ENCODE results near the gene TTC34. TPM values are rescaled to one million over a fixed set of nuclear protein-coding genes. Genes with fewer than 3 reads are reported as not detected.

Gene TTC34
- polyA plus RNA-seq, 1 donor (not counting 4 experiments of a cell fraction or from before 2014, with no cell fraction given): 0.04 TPM

DNA sequence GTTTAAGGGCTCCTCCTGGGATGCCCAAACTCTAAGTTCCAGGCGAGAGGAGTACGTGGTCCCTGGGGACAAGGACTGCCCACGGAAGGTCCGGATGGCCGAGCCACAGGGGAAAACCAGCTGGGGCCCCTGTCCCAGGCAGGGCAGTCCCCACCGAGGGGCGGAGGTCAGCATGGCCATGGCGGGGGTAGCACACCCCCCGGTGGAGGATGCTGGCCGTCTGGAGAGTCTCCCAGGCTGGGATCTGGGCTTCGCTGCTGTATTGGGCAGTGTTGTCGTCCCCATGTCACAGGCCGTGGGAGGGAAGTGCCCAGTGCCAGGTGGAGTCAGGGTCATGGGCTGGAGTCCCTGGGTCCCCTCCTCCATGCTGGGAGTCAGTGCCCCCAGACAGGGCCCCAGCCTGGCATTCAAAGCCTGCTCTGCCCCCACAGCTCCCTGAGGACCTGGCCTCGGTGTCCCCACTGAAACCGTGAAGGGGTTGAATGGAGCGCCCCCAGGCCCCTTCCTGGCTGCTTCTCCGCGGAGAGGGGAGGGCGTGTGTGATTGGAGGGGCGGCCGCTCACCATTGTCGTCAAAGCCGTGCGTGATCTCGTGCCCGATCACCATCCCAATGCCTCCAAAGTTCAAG is 208.1 kb downstream of the TTC34 start:
- Histone ChIP-seq H3K4me1 (ENCODE audit: control insufficient read depth, extremely low read depth, insufficient read depth, low read length) (no peaks in the 10 kb centered on the region), H2AFZ (ENCODE audit: control insufficient read depth, low read length) (no peak overlapping the region), H3K9me3 (ENCODE audit: control insufficient read depth, low read depth, low read length) (no peaks in the 10 kb centered on the region), H3K79me2 (ENCODE audit: control insufficient read depth, insufficient read depth, low read length) (no peaks in the 10 kb centered on the region), H3K9me1 (ENCODE audit: control insufficient read depth, extremely low read depth, insufficient read depth, low read length) (no peaks in the 10 kb centered on the region), H3K27ac (ENCODE audit: control insufficient read depth, insufficient read depth, low read length) (no peak overlapping the region), H3K36me3 (ENCODE audit: control insufficient read depth in 2 of 2, extremely low read depth in 1 of 2, insufficient read depth in 2 of 2, low read length in 2 of 2) (no peaks in the 10 kb centered on the region), H4K20me1 (ENCODE audit: control insufficient read depth, extremely low read depth, insufficient read depth, low read length) (no peaks in the 10 kb centered on the region), H3K4me2 (ENCODE audit: control insufficient read depth, extremely low read depth, insufficient read depth, low read depth, low read length) (no peak overlapping the region), H3K27me3 (ENCODE audit: control insufficient read depth, extremely low read depth, insufficient read depth, low read length) (no peaks in the 10 kb centered on the region), H3K4me3 (ENCODE audit: control insufficient read depth in 2 of 3, extremely low read depth in 1 of 3, insufficient read depth in 2 of 3, low read depth in 1 of 3, low read length in 3 of 3) (no peak overlapping the region), H3K9ac (ENCODE audit: control insufficient read depth, extremely low read depth, insufficient read depth, low read length) (no peak overlapping the region)
- dilution Hi-C loops (cut with MboI; ENCODE audit: extremely low pct_ligation_motif_present, low sequenced_read_pairs): no loop called here
- TF ChIP-seq, protein P1, sequence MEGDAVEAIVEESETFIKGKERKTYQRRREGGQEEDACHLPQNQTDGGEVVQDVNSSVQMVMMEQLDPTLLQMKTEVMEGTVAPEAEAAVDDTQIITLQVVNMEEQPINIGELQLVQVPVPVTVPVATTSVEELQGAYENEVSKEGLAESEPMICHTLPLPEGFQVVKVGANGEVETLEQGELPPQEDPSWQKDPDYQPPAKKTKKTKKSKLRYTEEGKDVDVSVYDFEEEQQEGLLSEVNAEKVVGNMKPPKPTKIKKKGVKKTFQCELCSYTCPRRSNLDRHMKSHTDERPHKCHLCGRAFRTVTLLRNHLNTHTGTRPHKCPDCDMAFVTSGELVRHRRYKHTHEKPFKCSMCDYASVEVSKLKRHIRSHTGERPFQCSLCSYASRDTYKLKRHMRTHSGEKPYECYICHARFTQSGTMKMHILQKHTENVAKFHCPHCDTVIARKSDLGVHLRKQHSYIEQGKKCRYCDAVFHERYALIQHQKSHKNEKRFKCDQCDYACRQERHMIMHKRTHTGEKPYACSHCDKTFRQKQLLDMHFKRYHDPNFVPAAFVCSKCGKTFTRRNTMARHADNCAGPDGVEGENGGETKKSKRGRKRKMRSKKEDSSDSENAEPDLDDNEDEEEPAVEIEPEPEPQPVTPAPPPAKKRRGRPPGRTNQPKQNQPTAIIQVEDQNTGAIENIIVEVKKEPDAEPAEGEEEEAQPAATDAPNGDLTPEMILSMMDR (optimal IDR thresholded peaks at IDR 0.05 in 1 of 3, IDR thresholded peaks at IDR 0.05 in 1 of 3, conservative IDR thresholded peaks at IDR 0.05 in 1 of 3; ENCODE audit: extremely low read depth in 1 of 3, insufficient read depth in 2 of 3, low read length in 3 of 3): no peak
- TF ChIP-seq EZH2 (IDR thresholded peaks at IDR 0.05; ENCODE audit: low read length): no peak
- DNase-seq (ENCODE audit: low read depth, low spot score): no peak
- FAIRE-seq: no peak

DNA sequence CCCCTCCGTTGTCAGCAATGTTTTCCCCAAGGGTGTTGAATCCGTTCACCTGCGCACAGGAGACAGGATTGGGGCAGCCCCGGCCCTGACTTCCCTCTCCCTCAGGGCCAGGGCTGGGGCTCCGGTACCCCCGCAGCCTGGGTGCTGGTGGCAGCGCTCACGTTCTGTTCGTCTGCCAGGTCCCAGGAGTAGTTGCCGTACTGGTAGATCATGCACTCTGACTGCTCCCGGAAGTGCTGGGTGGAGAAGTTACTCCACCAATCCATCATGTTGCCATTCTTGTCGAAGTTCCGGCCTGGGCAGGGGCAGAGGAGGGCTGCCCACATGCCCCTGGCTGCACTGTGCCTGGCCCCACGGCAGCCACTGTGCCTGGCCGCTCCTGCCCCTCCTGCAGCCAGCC is 208.8 kb downstream of the TTC34 start:
- Histone ChIP-seq H3K4me1 (ENCODE audit: control insufficient read depth, extremely low read depth, insufficient read depth, low read length) (no peaks in the 10 kb centered on the region), H3K4me2 (ENCODE audit: control insufficient read depth, extremely low read depth, insufficient read depth, low read depth, low read length) (no peak overlapping the region), H3K9me3 (ENCODE audit: control insufficient read depth, low read depth, low read length) (no peaks in the 10 kb centered on the region), H3K9me1 (ENCODE audit: control insufficient read depth, extremely low read depth, insufficient read depth, low read length) (no peaks in the 10 kb centered on the region), H3K36me3 (ENCODE audit: control insufficient read depth in 2 of 2, extremely low read depth in 1 of 2, insufficient read depth in 2 of 2, low read length in 2 of 2) (no peaks in the 10 kb centered on the region), H2AFZ (ENCODE audit: control insufficient read depth, low read length) (peak overlapping the region; percentile 71), H3K27ac (ENCODE audit: control insufficient read depth, insufficient read depth, low read length) (no peak overlapping the region), H4K20me1 (ENCODE audit: control insufficient read depth, extremely low read depth, insufficient read depth, low read length) (no peaks in the 10 kb centered on the region), H3K27me3 (ENCODE audit: control insufficient read depth, extremely low read depth, insufficient read depth, low read length) (no peaks in the 10 kb centered on the region), H3K79me2 (ENCODE audit: control insufficient read depth, insufficient read depth, low read length) (no peaks in the 10 kb centered on the region), H3K4me3 (ENCODE audit: control insufficient read depth in 2 of 3, extremely low read depth in 1 of 3, insufficient read depth in 2 of 3, low read depth in 1 of 3, low read length in 3 of 3) (no peak overlapping the region), H3K9ac (ENCODE audit: control insufficient read depth, extremely low read depth, insufficient read depth, low read length) (no peak overlapping the region)
- DNase-seq (ENCODE audit: low read depth, low spot score): no peak
- dilution Hi-C loops (cut with MboI; ENCODE audit: extremely low pct_ligation_motif_present, low sequenced_read_pairs): no loop called here
- TF ChIP-seq EZH2 (IDR thresholded peaks at IDR 0.05; ENCODE audit: low read length): no peak
- TF ChIP-seq, protein P1 (optimal IDR thresholded peaks at IDR 0.05 in 1 of 3, IDR thresholded peaks at IDR 0.05 in 1 of 3, conservative IDR thresholded peaks at IDR 0.05 in 1 of 3; ENCODE audit: extremely low read depth in 1 of 3, insufficient read depth in 2 of 3, low read length in 3 of 3): no peak
- no peak for FAIRE-seq
